H1 (cell line): ENCODE data around the gene ZNF513. TPM values are rescaled to one million over a fixed set of nuclear protein-coding genes. Genes with fewer than 3 reads are reported as not detected.

ENCODE experiments used
- CTCF ChIA-PET: fragments of 300-600 bp; sonication (Branson Sonifier 250); formaldehyde crosslinking; loops from one replicate; lab custom pipeline; 2021; ENCODE audit not compliant: partially characterized antibody; lab: Charles Lee
- POLR2A ChIA-PET: fragments of 300-600 bp; sonication (Branson Sonifier 250); formaldehyde crosslinking; loops from one replicate; lab custom pipeline; 2021; ENCODE audit warnings: inconsistent platforms; ENCODE audit not compliant: partially characterized antibody; lab: Charles Lee
- DNase-seq, 2 experiments: peaks; one replicate each; pipeline versions ENCODE4 v3.0.0 to v3.0.0-alpha.2; 2010 to 2022; ENCODE audit warnings: low spot score in 2 of 2, low read depth in 1 of 2, mixed read lengths in 1 of 2
- FAIRE-seq: peaks from 2 replicates; lab custom pipeline; 2011; peaks lifted over from hg19 to GRCh38; lab: Jason Lieb, UNC
- H2AFZ ChIP-seq: 2 replicates; pipeline ENCODE4 v1.8.1; 2012; ENCODE audit warnings: low read length, inconsistent platforms
- H2AK5ac ChIP-seq: 2 replicates; pipeline ENCODE4 v1.6.1; 2013; ENCODE audit warnings: low read depth, low read length
- H2BK120ac ChIP-seq: replicated peaks from 2 replicates; pipeline ENCODE3; 2013; ENCODE audit warnings: low read depth, low read length, inconsistent platforms
- H2BK12ac ChIP-seq: 2 replicates; pipeline ENCODE4 v1.6.1; 2013; ENCODE audit warnings: low read depth, low read length
- H2BK15ac ChIP-seq: 2 replicates; pipeline ENCODE4 v1.6.1; 2013; ENCODE audit warnings: low read length
- H2BK20ac ChIP-seq: 2 replicates; pipeline ENCODE4 v1.6.1; 2013; ENCODE audit warnings: low read length
- H2BK5ac ChIP-seq: 2 replicates; pipeline ENCODE4 v1.6.1; 2013; ENCODE audit warnings: low read depth, low read length
- H3K14ac ChIP-seq: 2 replicates; pipeline ENCODE4 v1.6.1; 2013; ENCODE audit warnings: inconsistent platforms; ENCODE audit not compliant: insufficient read length
- H3K18ac ChIP-seq: 2 replicates; pipeline ENCODE4 v1.6.1; 2013; ENCODE audit warnings: low read length; ENCODE audit errors: extremely low read depth
- H3K23ac ChIP-seq: 2 replicates; pipeline ENCODE4 v1.6.1; 2013; ENCODE audit warnings: inconsistent platforms; ENCODE audit not compliant: insufficient read length
- H3K23me2 ChIP-seq: 2 replicates; pipeline ENCODE4 v1.6.1; 2013; ENCODE audit warnings: low read depth, low read length
- H3K27ac ChIP-seq: 2 replicates; pipeline ENCODE4 v1.6.1; 2011; ENCODE audit warnings: low read depth, low read length, inconsistent platforms
- H3K27me3 ChIP-seq, 4 experiments: replicated peaks in 1 of 4; 1 replicate in 1 of 4; 2 replicates in 3 of 4; pipeline versions ENCODE4 v1.6.1 to v1.8.1; 2011 to 2013; ENCODE audit warnings: low read length in 3 of 4, mild to moderate bottlenecking in 3 of 4, inconsistent platforms in 2 of 4, mixed read lengths in 2 of 4, moderate library complexity in 1 of 4; ENCODE audit not compliant: control insufficient read depth in 3 of 4, insufficient read depth in 3 of 4; ENCODE audit errors: extremely low read depth in 1 of 4
- H3K36me3 ChIP-seq, 4 experiments: 2 replicates each; pipeline versions ENCODE4 v1.6.1 to v1.8.1; 2011 to 2013; ENCODE audit warnings: mild to moderate bottlenecking in 4 of 4, low read length in 3 of 4, moderate library complexity in 2 of 4, control low read depth in 1 of 4, inconsistent platforms in 1 of 4; ENCODE audit not compliant: insufficient read depth in 4 of 4, control insufficient read depth in 2 of 4
- H3K4ac ChIP-seq: replicated peaks from 2 replicates; pipeline ENCODE3; 2013; ENCODE audit warnings: low read length, low read depth, mixed read lengths, inconsistent platforms; ENCODE audit not compliant: insufficient read length
- H3K4me1 ChIP-seq, 4 experiments: replicated peaks in 1 of 4; 1 replicate in 1 of 4; 2 replicates in 3 of 4; pipeline versions ENCODE4 v1.6.1 to v1.8.1; 2011 to 2013; ENCODE audit warnings: low read length in 3 of 4, inconsistent platforms in 2 of 4, mixed read lengths in 1 of 4; ENCODE audit not compliant: insufficient read depth in 4 of 4, control insufficient read depth in 3 of 4
- H3K4me2 ChIP-seq, 2 experiments: 2 replicates each; pipeline versions ENCODE4 v1.6.1 to v1.8.1; 2011 to 2013; ENCODE audit warnings: low read depth in 2 of 2, low read length in 2 of 2, control low read depth in 1 of 2, inconsistent platforms in 1 of 2, mild to moderate bottlenecking in 1 of 2; ENCODE audit not compliant: insufficient read depth in 1 of 2
- H3K4me3 ChIP-seq, 4 experiments: fragments of 200-600, 300-600 bp in 1 of 4; sonication (generic), shearing (Covaris generic), sonication (Bioruptor Twin) in 1 of 4; 2 replicates each; pipeline versions ENCODE4 v1.5.1 to v1.8.1; 2011 to 2016; ENCODE audit warnings: low read length in 4 of 4, low read depth in 3 of 4, control low read depth in 2 of 4, inconsistent platforms in 2 of 4, mild to moderate bottlenecking in 2 of 4, mixed read lengths in 1 of 4, moderate library complexity in 1 of 4; ENCODE audit not compliant: insufficient read depth in 2 of 4; ENCODE audit errors: extremely low read depth in 1 of 4
- H3K56ac ChIP-seq: replicated peaks from 2 replicates; pipeline ENCODE3; 2013; ENCODE audit warnings: low read depth, mild to moderate bottlenecking, mixed read lengths, low read length, inconsistent platforms; ENCODE audit not compliant: insufficient read length
- H3K79me1 ChIP-seq: 2 replicates; pipeline ENCODE4 v1.6.1; 2013; ENCODE audit warnings: low read depth, low read length, control low read depth
- H3K79me2 ChIP-seq, 2 experiments: 2 replicates each; pipeline versions ENCODE4 v1.6.1 to v1.8.1; 2012 to 2013; ENCODE audit warnings: low read length in 2 of 2, mild to moderate bottlenecking in 2 of 2, inconsistent platforms in 1 of 2; ENCODE audit not compliant: insufficient read depth in 2 of 2, control insufficient read depth in 1 of 2
- H3K9ac ChIP-seq, 4 experiments: replicated peaks in 1 of 4; 1 replicate in 1 of 4; 2 replicates in 3 of 4; pipeline versions ENCODE4 v1.6.1 to v1.8.1; 2011 to 2013; ENCODE audit warnings: low read depth in 3 of 4, low read length in 3 of 4, control low read depth in 2 of 4, mild to moderate bottlenecking in 2 of 4, moderate library complexity in 2 of 4, inconsistent platforms in 1 of 4; ENCODE audit errors: extremely low read depth in 1 of 4
- H3K9me3 ChIP-seq, 2 experiments: 2 replicates each; pipeline versions ENCODE4 v1.6.1 to v1.8.1; 2012 to 2013; ENCODE audit warnings: mild to moderate bottlenecking in 2 of 2, moderate library complexity in 2 of 2, control low read depth in 1 of 2, inconsistent platforms in 1 of 2, low read depth in 1 of 2, low read length in 1 of 2, mixed read lengths in 1 of 2; ENCODE audit not compliant: insufficient read depth in 2 of 2
- H4K20me1 ChIP-seq, 2 experiments: replicated peaks in 1 of 2; 2 replicates each; pipeline versions ENCODE3 to v1.8.1; 2011 to 2013; ENCODE audit warnings: inconsistent platforms in 2 of 2, low read length in 2 of 2, mild to moderate bottlenecking in 1 of 2; ENCODE audit not compliant: insufficient read depth in 2 of 2, control insufficient read depth in 1 of 2
- H4K5ac ChIP-seq: 2 replicates; pipeline ENCODE4 v1.6.1; 2013; ENCODE audit warnings: low read length, low read depth, mixed read lengths, inconsistent platforms; ENCODE audit not compliant: insufficient read length
- H4K8ac ChIP-seq: 2 replicates; pipeline ENCODE4 v1.8.0; 2013; ENCODE audit warnings: mild to moderate bottlenecking, moderate library complexity, low read length, inconsistent platforms; ENCODE audit not compliant: insufficient read depth; ENCODE audit errors: extremely low read depth
- H4K91ac ChIP-seq: replicated peaks from 2 replicates; pipeline ENCODE3; 2013; ENCODE audit warnings: low read length, mixed read lengths, inconsistent platforms; ENCODE audit not compliant: insufficient read length
- KDM1A ChIP-seq: fragments of 200-600, 300-600 bp; sonication (generic); IDR thresholded peaks from 2 replicates; pipeline ENCODE4 v1.7.1; 2016; ENCODE audit warnings: mild to moderate bottlenecking, low read length, borderline replicate concordance
- POLR2A ChIP-seq, 2 experiments: IDR thresholded peaks; 1 replicate in 1 of 2; 2 replicates in 1 of 2; pipeline ENCODE4 v1.6.1; 2011; ENCODE audit warnings: low read depth in 2 of 2, low read length in 2 of 2, mild to moderate bottlenecking in 2 of 2; ENCODE audit errors: control extremely low read depth in 1 of 2
- POLR2AphosphoS5 ChIP-seq: IDR thresholded peaks from 2 replicates; pipeline ENCODE4 v1.6.1; 2011; ENCODE audit warnings: low read depth, low read length
- POU5F1 ChIP-seq: IDR thresholded peaks from 2 replicates; pipeline ENCODE4 v1.6.1; 2011; ENCODE audit warnings: low read depth, mild to moderate bottlenecking, low read length, moderate library complexity
- WGBS, 2 experiments: shearing (Covaris generic) in 1 of 2; methylation state at CpG; one replicate each; pipeline versions ENCODE4 v1.1.6 to v1.1.7; 2013 to 2015; ENCODE audit warnings: low lambda C conversion rate in 2 of 2, mixed read lengths in 2 of 2, inconsistent platforms in 1 of 2, low coverage in 1 of 2, missing lambda C conversion rate in 1 of 2; ENCODE audit not compliant: insufficient replicate concordance in 2 of 2, insufficient coverage in 1 of 2, insufficient read length in 1 of 2; ENCODE audit errors: extremely low coverage in 1 of 2, missing lambda C conversion rate in 1 of 2; 5-methylcytosine and 5-hydroxymethylcytosine counted together
- polyA plus RNA-seq, 7 experiments: library from polyadenylated mRNA; depleted of rRNA in 3 of 7; stranded (reverse) in 5 of 7; unstranded in 2 of 7; fragments of >200 nt in 5 of 7; fragments of 200-250 nt in 2 of 7; gene quantifications; 1 replicate in 5 of 7; 2 replicates in 1 of 7; 4 replicates in 1 of 7; pipeline versions ENCODE4 v1.2.1 to v1.2.3, GENCODE V29; 2011 to 2013; ENCODE audit warnings: missing spikeins in 2 of 7, mixed read lengths in 2 of 7
- total RNA-seq: library from RNA; stranded (reverse); fragmentation: NEBNext Ultra II Directional; extraction: Animal tissue kit (Norgen Biotek cat#: 25700); gene quantifications from 2 replicates; pipeline ENCODE4 v1.2.1, GENCODE V29; 2021

Gene ZNF513
- total and polyA plus RNA-seq, 2 of the 8 experiments (the other 6 are each of a cell fraction or from before 2014, with no cell fraction given), result 17.3 to 29.5 TPM

GRCh38 chr2:27377618-27378095 lies 2.9 kb downstream of the ZNF513 start:
- CTCF ChIA-PET, result interaction anchor here (1.3 to 2.0 kb wide), 2 partner anchors 13 to 27 kb away, joined by 3 to 4 read pairs; no protein-coding TSS in a partner anchor
- Histone ChIP-seq H3K36me3 (peaks cover 38 to 65% (median 54%) of the 10 kb centered on the region in 4 experiments), H3K79me2 (peaks cover 0 to 12% of the 10 kb centered on the region in 2 experiments; a peak in 2 of 4 replicates), H3K23me2 (peaks cover 7% of the 10 kb centered on the region), H3K79me1 (peaks cover 6% of the 10 kb centered on the region; the same call in 1 of the 2 replicates), H3K27ac (no peak overlapping the region), H3K4me3 (no peak overlapping the region), H3K18ac (no peak overlapping the region), H3K27me3 (no peaks in the 10 kb centered on the region), H4K5ac (no peak overlapping the region), H4K20me1 (peaks cover 4 to 16% of the 10 kb centered on the region in 2 experiments), H2AK5ac (no peak overlapping the region), H3K4me1 (peaks cover 0 to 8% (median 2%) of the 10 kb centered on the region in 4 experiments; a peak in 5 of 7 replicates)
- FAIRE-seq (no peak), DNase-seq (peak in 1 of 2 experiments; percentile 48)
- WGBS, 2 experiments, result 94% methylated on average over 18 of the region's 18 CpGs; no CpG with 5 or more reads in 1 of the 2 experiments
- TF ChIP-seq POU5F1 (no peak), POLR2A (IDR thresholded peaks at IDR 0.05; ENCODE audit: control extremely low read depth in 1 of 2, low read depth in 2 of 2, low read length in 2 of 2) (peak in 1 of 2 experiments; percentile 67; a peak in 1 of 3 replicates), KDM1A (no peak), POLR2AphosphoS5 (0 out of 2 replicates have a peak, but pooled peaks have one; percentile 14)
- TF ChIP-seq, all 59 proteins: peak for 2
- H4K91ac ChIP-seq, result no peak overlapping the region
- no peak overlapping the region for H3K56ac ChIP-seq
- no peak overlapping the region for H3K4me2 ChIP-seq
- H3K23ac ChIP-seq, result no peak overlapping the region
- no peak overlapping the region; a peak in 1 of 7 replicates for H3K9ac ChIP-seq
- H2BK20ac ChIP-seq, result no peak overlapping the region
- no peak overlapping the region for H2BK5ac ChIP-seq
- H3K9me3 ChIP-seq, result no peaks in the 10 kb centered on the region
- no peak overlapping the region for H2BK15ac ChIP-seq
- POLR2A ChIA-PET, result interaction anchor here (1.0 to 9.5 kb wide), 9 partner anchors 8 to 158 kb away, joined by 3 to 114 read pairs (median 9); partner anchors contain the start of genes EIF2B4, GTF3C2, MPV17 and PPM1G
- H3K14ac ChIP-seq, result no peak overlapping the region
- H2BK12ac ChIP-seq, result no peak overlapping the region
- no peak overlapping the region for H2AFZ ChIP-seq
- H4K8ac ChIP-seq, result peak overlapping the region; percentile 64; the same call in 1 of the 2 replicates
- no peak overlapping the region for H3K4ac ChIP-seq
- no peak overlapping the region for H2BK120ac ChIP-seq
